KG1 (cell line): ENCODE measurements around the gene EFCC1.
"Not testable (repeated sequence)": the region's sequence is repeated elsewhere in the genome, so short reads cannot be mapped to it uniquely, and the experiment has no call there.

Experiments
- DNase-seq: peaks from one replicate; lab custom pipeline; 2025; lab: John Stamatoyannopoulos, UW

EFCC1 gene

GRCh38 chr3:129077222-129077621 is 76.1 kb downstream of the EFCC1 start:
- DNase-seq = no peak

- DNase-seq = no peak
These were observed 77.4 kb downstream of the EFCC1 start for GRCh38 chr3:129078510-129078909.

DNA sequence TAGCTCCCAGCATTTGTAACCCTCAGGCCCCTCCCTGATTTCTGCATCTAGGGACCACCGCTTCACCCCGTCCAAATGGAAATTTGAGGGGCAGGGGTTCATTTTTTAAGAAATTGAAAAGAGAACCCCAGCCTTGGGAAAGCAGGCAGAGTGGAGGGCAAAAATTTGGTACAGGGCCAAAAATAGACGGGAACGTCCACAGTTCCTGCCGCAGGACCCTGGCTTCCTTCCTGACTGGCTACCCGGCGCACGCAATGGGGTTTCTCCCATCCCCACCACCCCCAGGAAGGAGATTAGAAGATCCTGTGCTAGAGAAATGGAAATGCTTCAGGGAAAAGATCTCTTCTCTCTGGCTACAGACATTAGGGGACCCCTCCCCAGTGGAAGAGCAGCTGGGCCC is 80.4 kb downstream of the EFCC1 start:
- DNase-seq = no peak

DNA sequence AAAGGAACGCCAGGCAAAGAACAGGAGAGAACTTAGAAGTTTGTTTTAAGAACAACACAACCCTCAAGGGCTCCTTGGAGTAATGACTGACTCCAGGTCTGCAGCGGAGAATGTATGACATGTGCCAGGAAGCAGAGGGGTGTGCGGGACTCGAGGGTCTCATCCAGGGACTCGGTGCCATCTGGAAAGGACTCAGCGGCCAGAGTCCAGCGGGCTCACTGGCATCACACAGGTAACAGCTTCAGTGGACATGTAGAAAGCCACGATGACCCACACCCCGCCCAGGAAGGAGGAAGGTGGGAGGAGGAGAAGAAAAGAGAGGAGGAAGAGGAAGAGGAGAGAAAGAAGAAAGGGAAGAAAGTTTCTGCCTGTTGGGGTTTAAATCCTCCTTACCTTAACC is 80.9 kb downstream of the EFCC1 start:
- DNase-seq = no peak

GRCh38 chr3:129084501-129084900 is 83.4 kb downstream of the EFCC1 start:
- DNase-seq = no peak

GRCh38 chr3:129085165-129085715 is 84.1 kb downstream of the EFCC1 start:
- no peak for DNase-seq

DNA sequence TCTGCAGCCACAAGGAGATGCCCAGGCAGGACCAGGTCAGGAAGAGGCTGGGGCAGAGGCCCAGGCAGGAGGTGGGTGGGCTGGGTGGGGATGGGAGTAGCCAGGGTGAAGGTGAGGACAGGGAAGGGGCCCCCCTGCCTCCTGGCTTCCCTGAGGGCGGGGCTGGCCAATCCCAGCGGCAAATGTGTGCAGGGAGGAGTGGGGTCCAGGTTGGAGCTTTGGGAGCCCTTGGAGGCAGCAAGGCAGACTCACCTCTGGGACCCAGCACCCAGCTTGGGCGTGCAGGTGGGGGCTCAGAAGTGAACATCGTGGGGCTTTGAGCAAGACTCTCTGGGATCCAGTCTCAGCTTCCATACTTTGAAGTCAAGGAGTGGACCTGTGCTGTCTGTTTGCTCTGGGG is 84.7 kb downstream of the EFCC1 start:
- DNase-seq = no peak

GRCh38 chr3:129087138-129087702 is 86.1 kb downstream of the EFCC1 start:
- DNase-seq = no peak

DNA sequence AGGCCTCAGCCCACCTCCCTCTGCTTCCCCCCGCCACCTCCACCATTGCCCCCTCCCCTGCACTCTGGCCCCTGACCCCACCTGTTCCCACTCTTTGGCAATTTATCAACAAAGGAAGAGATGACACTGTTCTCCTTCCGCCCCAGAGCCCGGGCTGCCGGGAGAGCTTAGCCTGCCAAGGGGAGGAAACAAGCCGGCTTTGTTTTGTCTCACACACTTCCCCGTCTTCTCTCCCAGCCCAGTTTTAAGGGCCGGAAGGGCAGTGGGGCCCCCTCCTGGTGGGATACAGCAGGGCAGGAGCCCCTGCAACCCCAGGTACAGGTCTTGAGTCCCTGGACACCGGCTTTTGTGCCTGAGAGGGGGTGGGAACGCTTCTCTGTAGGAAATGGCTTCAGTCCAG is 86.8 kb downstream of the EFCC1 start:
- DNase-seq = not testable (repeated sequence)

DNA sequence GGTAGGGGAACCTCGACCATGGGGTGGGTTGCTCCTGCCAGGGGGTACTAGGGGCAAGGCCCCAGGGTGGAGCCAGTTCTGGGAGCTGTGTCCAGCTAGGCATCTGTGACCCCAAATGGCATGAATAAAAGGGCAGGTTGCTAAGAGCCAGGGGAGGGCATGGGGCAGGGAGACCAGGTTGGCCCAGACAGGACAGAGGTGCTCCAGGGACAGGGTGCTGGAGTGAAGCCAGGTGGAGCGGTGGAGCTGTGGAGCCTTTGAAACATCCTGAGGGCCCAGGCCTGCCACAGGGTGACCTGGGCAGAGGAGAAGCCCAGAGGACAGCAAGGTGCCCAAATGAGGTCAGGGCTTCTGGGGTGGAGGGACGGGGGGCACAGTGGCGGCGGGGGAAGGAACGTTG is 87.2 kb downstream of the EFCC1 start:
- not testable (repeated sequence) for DNase-seq
